Measurements from ENCODE around the gene PRKCG. TPM values are rescaled to one million over a fixed set of nuclear protein-coding genes. Genes with fewer than 3 reads are reported as not detected.

PRKCG gene
- total and polyA plus RNA-seq, 2 of the 8 experiments (the other 6 are each of a cell fraction or from before 2014, with no cell fraction given) = 6.1 to 10.6 TPM

GRCh38 chr19:53906211-53907192, 24.5 kb downstream of the PRKCG start (continued):
- TF ChIP-seq CTCF (IDR thresholded peaks at IDR 0.05; ENCODE audit: control extremely low read depth in 1 of 3, insufficient read depth in 1 of 3, low read depth in 1 of 3, low read length in 3 of 3) = peak; percentile 72 to 97 (median 82)
- TF ChIP-seq SIRT6 (IDR thresholded peaks at IDR 0.05; ENCODE audit: low read length) = no peak
- peak; percentile 28 for TF ChIP-seq KDM4A (IDR thresholded peaks at IDR 0.05; ENCODE audit: low read depth, low read length, severe bottlenecking)
- no peak for TF ChIP-seq BCL11A (IDR thresholded peaks at IDR 0.05; ENCODE audit: low read depth in 2 of 2, low read length in 2 of 2)
- TF ChIP-seq JUND (IDR thresholded peaks at IDR 0.05; ENCODE audit: low read length) = no peak
- TF ChIP-seq BACH1 (IDR thresholded peaks at IDR 0.05; ENCODE audit: low read length) = no peak
- no peak for TF ChIP-seq CHD7 (IDR thresholded peaks at IDR 0.05; ENCODE audit: insufficient replicate concordance, low read length)
